ENCODE results near the gene GGA1.

DNA sequence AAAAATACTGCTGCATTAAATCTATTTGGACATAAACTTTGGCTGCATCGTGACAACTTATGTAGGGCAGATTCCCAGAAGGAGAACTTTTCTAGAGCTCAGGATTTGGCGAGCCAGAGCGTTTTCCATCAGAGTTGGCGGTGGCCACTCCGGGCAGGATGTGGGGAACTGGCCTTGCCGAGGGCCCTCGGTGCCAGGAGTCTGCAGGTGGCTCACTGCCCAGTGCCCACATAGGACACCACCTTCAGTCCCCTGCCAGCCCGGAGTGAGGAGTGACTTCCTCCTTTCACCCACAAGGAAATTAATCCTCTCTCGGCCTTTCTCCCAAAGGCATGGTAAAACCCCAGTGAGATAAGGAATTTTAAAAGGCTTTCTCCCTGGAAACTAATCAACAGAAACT lies 27.1 kb upstream of the GGA1 start:
- TF ChIP-seq, protein P1, sequence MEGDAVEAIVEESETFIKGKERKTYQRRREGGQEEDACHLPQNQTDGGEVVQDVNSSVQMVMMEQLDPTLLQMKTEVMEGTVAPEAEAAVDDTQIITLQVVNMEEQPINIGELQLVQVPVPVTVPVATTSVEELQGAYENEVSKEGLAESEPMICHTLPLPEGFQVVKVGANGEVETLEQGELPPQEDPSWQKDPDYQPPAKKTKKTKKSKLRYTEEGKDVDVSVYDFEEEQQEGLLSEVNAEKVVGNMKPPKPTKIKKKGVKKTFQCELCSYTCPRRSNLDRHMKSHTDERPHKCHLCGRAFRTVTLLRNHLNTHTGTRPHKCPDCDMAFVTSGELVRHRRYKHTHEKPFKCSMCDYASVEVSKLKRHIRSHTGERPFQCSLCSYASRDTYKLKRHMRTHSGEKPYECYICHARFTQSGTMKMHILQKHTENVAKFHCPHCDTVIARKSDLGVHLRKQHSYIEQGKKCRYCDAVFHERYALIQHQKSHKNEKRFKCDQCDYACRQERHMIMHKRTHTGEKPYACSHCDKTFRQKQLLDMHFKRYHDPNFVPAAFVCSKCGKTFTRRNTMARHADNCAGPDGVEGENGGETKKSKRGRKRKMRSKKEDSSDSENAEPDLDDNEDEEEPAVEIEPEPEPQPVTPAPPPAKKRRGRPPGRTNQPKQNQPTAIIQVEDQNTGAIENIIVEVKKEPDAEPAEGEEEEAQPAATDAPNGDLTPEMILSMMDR (IDR thresholded peaks at IDR 0.05) = no peak
- no peak for TF ChIP-seq POLR2A (IDR thresholded peaks at IDR 0.05)

Data from thyroid gland (tissue), 4 donors.